WTC11 (cell line): Measurements from ENCODE around the gene CAMKMT. TPM values are rescaled to one million over a fixed set of nuclear protein-coding genes. Genes with fewer than 3 reads are reported as not detected.

Experiments
- ATAC-seq: fragments of 200-7000 bp; cut with Tn5 transposase; 2 replicates; pipeline ENCODE4 v1.10.0; 2021; ENCODE audit warnings: mild to moderate bottlenecking, moderate library complexity
- CTCF ChIA-PET: fragments of 300-600 bp; sonication (Branson Sonifier 250); formaldehyde crosslinking; loops from one replicate; lab custom pipeline; 2021; ENCODE audit warnings: antibody characterized with exemption; lab: Charles Lee
- POLR2A ChIA-PET: fragments of 350-600 bp; sonication (Branson Sonifier 250); formaldehyde crosslinking; loops from one replicate; lab custom pipeline; 2021; ENCODE audit warnings: antibody characterized with exemption; lab: Charles Lee
- DNase-seq: peaks from one replicate; pipeline ENCODE4 v3.0.0; 2021; ENCODE audit warnings: low spot score
- H3K27ac Mint-ChIP-seq: 2 replicates; pipeline ENCODE4 v1.8.0; 2021; ENCODE audit warnings: mixed read lengths
- H3K27me3 Mint-ChIP-seq: 2 replicates; pipeline ENCODE4 v1.8.0; 2021; ENCODE audit warnings: low read depth, mild to moderate bottlenecking, moderate library complexity, mixed read lengths
- H3K36me3 Mint-ChIP-seq: 2 replicates; pipeline ENCODE4 v1.8.0; 2021; ENCODE audit warnings: mixed read lengths
- H3K4me1 Mint-ChIP-seq: 2 replicates; pipeline ENCODE4 v1.8.0; 2022; ENCODE audit warnings: mixed read lengths
- H3K4me3 Mint-ChIP-seq: 2 replicates; pipeline ENCODE4 v1.8.0; 2021; ENCODE audit warnings: mild to moderate bottlenecking, moderate library complexity, mixed read lengths
- H3K9me3 Mint-ChIP-seq: 2 replicates; pipeline ENCODE4 v1.8.0; 2021; ENCODE audit warnings: mixed read lengths
- CREM ChIP-seq: sonication (generic); formaldehyde crosslinking; IDR thresholded peaks from 2 replicates; pipeline ENCODE4 v1.8.1; 2022; ENCODE audit warnings: mild to moderate bottlenecking, missing genetic modification reagents, moderate library complexity
- GRHL2 ChIP-seq: fragments of 250-450 bp; sonication (Bioruptor Pico); IDR thresholded peaks from 2 replicates; pipeline ENCODE4 v1.8.0; 2022; ENCODE audit warnings: mild to moderate bottlenecking, moderate library complexity; ENCODE audit not compliant: insufficient replicate concordance, severe bottlenecking
- GTF2I ChIP-seq: fragments of 250-450 bp; sonication (Bioruptor Pico); conservative IDR thresholded peaks from 2 replicates; pipeline ENCODE4 v1.4.0; 2021; ENCODE audit warnings: mild to moderate bottlenecking
- HMGA2 ChIP-seq: fragments of 250-450 bp; sonication (Bioruptor Pico); IDR thresholded peaks from 2 replicates; pipeline ENCODE4 v1.4.0; 2021; ENCODE audit warnings: mild to moderate bottlenecking, moderate library complexity
- IRF2 ChIP-seq: sonication (generic); formaldehyde crosslinking; IDR thresholded peaks from 2 replicates; pipeline ENCODE4 v1.8.0; 2022; ENCODE audit warnings: low read depth, missing genetic modification reagents, borderline replicate concordance
- JUN ChIP-seq: sonication (generic); formaldehyde crosslinking; IDR thresholded peaks from 2 replicates; pipeline ENCODE4 v1.8.0; 2023; ENCODE audit warnings: mild to moderate bottlenecking, missing genetic modification reagents
- NFYB ChIP-seq: sonication (generic); formaldehyde crosslinking; conservative IDR thresholded peaks from 2 replicates; pipeline ENCODE4 v1.8.0; 2022; ENCODE audit warnings: low read depth, missing genetic modification reagents
- NR2C2 ChIP-seq: sonication (generic); formaldehyde crosslinking; IDR thresholded peaks from 2 replicates; pipeline ENCODE4 v1.8.0; 2022; ENCODE audit warnings: mild to moderate bottlenecking, missing genetic modification reagents
- OVOL2 ChIP-seq: fragments of 250-450 bp; sonication (Bioruptor Pico); IDR thresholded peaks from 2 replicates; pipeline ENCODE4 v1.9.0; 2021; ENCODE audit warnings: mild to moderate bottlenecking, borderline replicate concordance
- PRRX2 ChIP-seq: fragments of 250-450 bp; sonication (Bioruptor Pico); IDR thresholded peaks from 2 replicates; pipeline ENCODE4 v1.8.0; 2021; ENCODE audit warnings: mild to moderate bottlenecking
- SP1 ChIP-seq: sonication (generic); formaldehyde crosslinking; conservative IDR thresholded peaks from 2 replicates; pipeline ENCODE4 v1.8.1; 2022; ENCODE audit warnings: missing genetic modification reagents
- TEAD1 ChIP-seq: sonication (generic); formaldehyde crosslinking; IDR thresholded peaks from 2 replicates; pipeline ENCODE4 v1.8.0; 2022; ENCODE audit warnings: mild to moderate bottlenecking, missing genetic modification reagents
- ZNF138 ChIP-seq: sonication (generic); formaldehyde crosslinking; conservative IDR thresholded peaks from 2 replicates; pipeline ENCODE4 v1.8.1; 2022; ENCODE audit warnings: mild to moderate bottlenecking, moderate library complexity, missing genetic modification reagents
- ZNF671 ChIP-seq: fragments of 250-450 bp; sonication (Bioruptor Pico); IDR thresholded peaks from 2 replicates; pipeline ENCODE4 v1.8.0; 2021; ENCODE audit warnings: mild to moderate bottlenecking
- total RNA-seq: library from RNA; stranded (reverse); gene quantifications from 3 replicates; pipeline ENCODE4 v1.2.3, GENCODE V29; 2021
- TF ChIP-seq, protein P1 (sequence below): sonication (generic); formaldehyde crosslinking; IDR thresholded peaks from 2 replicates; pipeline ENCODE4 v1.8.1; 2023; ENCODE audit warnings: mild to moderate bottlenecking, missing genetic modification reagents, borderline replicate concordance
- TF ChIP-seq, protein P2 (sequence below): sonication (generic); formaldehyde crosslinking; IDR thresholded peaks from 2 replicates; pipeline ENCODE4 v1.8.0; 2022; ENCODE audit warnings: mild to moderate bottlenecking, missing genetic modification reagents
- TF ChIP-seq, protein P3 (sequence below): fragments of 250-450 bp; sonication (Bioruptor Pico); IDR thresholded peaks from 2 replicates; pipeline ENCODE4 v1.8.0; 2021; ENCODE audit warnings: mild to moderate bottlenecking
- TF ChIP-seq, protein P4 (sequence below): sonication (generic); formaldehyde crosslinking; IDR thresholded peaks from 2 replicates; pipeline ENCODE4 v1.8.0; 2023; ENCODE audit warnings: missing genetic modification reagents
- TF ChIP-seq, protein P5 (sequence below): sonication (generic); formaldehyde crosslinking; IDR thresholded peaks from 2 replicates; pipeline ENCODE4 v1.8.1; 2023; ENCODE audit warnings: mild to moderate bottlenecking, missing genetic modification reagents, moderate library complexity
- TF ChIP-seq, protein P6 (sequence below): fragments of 250-450 bp; sonication (Bioruptor Pico); conservative IDR thresholded peaks from 2 replicates; pipeline ENCODE4 v1.9.0; 2021; ENCODE audit warnings: mild to moderate bottlenecking
- TF ChIP-seq, protein P7 (sequence below): sonication (generic); formaldehyde crosslinking; IDR thresholded peaks from 2 replicates; pipeline ENCODE4 v1.8.0; 2022; ENCODE audit warnings: mild to moderate bottlenecking, missing genetic modification reagents

Gene CAMKMT
- total RNA-seq, 1 experiment from 2014 or later, result 20.6 TPM

DNA sequence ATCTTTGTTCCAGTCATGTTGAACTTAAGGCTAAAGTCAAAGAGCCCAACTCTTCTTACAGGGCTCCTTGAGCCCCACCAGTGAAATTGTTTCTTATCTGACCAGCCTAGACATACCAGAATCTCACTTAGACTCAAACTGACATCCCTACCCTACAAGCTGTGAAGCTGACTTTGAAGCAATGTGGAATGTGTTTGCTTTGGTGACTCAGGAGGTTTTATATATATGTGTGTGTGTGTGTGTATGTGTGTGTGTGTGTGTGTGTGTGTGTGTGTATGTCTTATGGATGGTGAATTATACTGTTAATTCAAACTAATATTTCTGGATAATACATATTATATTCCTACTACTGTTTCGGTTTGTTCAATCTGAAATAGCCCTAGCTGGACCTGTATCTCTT is 67.3 kb downstream of the CAMKMT start:
- peaks cover 11% of the 10 kb centered on the region for H3K9me3 Mint-ChIP-seq
- POLR2A ChIA-PET, result interaction anchor here (0.7 kb wide), 1 partner anchor 28 kb away, joined by 4 read pairs; no protein-coding TSS in a partner anchor
- TF ChIP-seq, protein P1, sequence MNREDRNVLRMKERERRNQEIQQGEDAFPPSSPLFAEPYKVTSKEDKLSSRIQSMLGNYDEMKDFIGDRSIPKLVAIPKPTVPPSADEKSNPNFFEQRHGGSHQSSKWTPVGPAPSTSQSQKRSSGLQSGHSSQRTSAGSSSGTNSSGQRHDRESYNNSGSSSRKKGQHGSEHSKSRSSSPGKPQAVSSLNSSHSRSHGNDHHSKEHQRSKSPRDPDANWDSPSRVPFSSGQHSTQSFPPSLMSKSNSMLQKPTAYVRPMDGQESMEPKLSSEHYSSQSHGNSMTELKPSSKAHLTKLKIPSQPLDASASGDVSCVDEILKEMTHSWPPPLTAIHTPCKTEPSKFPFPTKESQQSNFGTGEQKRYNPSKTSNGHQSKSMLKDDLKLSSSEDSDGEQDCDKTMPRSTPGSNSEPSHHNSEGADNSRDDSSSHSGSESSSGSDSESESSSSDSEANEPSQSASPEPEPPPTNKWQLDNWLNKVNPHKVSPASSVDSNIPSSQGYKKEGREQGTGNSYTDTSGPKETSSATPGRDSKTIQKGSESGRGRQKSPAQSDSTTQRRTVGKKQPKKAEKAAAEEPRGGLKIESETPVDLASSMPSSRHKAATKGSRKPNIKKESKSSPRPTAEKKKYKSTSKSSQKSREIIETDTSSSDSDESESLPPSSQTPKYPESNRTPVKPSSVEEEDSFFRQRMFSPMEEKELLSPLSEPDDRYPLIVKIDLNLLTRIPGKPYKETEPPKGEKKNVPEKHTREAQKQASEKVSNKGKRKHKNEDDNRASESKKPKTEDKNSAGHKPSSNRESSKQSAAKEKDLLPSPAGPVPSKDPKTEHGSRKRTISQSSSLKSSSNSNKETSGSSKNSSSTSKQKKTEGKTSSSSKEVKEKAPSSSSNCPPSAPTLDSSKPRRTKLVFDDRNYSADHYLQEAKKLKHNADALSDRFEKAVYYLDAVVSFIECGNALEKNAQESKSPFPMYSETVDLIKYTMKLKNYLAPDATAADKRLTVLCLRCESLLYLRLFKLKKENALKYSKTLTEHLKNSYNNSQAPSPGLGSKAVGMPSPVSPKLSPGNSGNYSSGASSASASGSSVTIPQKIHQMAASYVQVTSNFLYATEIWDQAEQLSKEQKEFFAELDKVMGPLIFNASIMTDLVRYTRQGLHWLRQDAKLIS (CRISPR knock-in tag), result no peak
- TF ChIP-seq SP1 (no peak), CREM (CRISPR knock-in tag) (no peak), PRRX2 (no peak)
- TF ChIP-seq, all 79 proteins: peak for 0
- DNase-seq (no peak), ATAC-seq (no peak)
- Mint-ChIP-seq H3K4me3 (no peak overlapping the region), H3K36me3 (peaks cover 11% of the 10 kb centered on the region), H3K27ac (0 out of 2 replicates have a peak overlapping the region, but pooled peaks have one; percentile 59), H3K27me3 (no peaks in the 10 kb centered on the region), H3K4me1 (peaks cover 60% of the 10 kb centered on the region)
- CTCF ChIA-PET, result interaction anchor here (2.0 to 3.0 kb wide), 2 partner anchors 36 to 239 kb away, joined by 6 to 9 read pairs; no protein-coding TSS in a partner anchor

DNA sequence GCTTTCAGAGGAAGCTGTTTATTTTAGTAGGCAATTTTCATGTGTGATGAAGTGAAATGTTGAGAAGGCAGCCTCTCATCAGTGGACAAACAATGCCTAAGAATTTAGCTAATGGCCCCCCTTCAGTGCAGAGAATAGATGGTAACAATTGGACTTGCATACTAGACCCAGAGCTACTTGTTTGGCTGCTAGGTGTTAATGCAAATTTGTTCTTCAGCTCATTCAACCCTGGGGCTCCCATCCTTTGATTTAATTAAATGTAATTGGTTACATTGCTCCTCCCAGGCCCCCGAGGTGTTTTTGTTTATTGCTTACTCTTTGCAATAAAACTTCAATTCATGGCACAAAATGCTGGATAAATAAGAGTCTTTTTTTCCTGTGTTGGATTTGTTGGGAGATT is 68.6 kb downstream of the CAMKMT start:
- Mint-ChIP-seq H3K9me3 (peaks cover 11% of the 10 kb centered on the region), H3K36me3 (peaks cover 11% of the 10 kb centered on the region), H3K27me3 (no peaks in the 10 kb centered on the region), H3K4me1 (peaks cover 73% of the 10 kb centered on the region), H3K4me3 (peak overlapping the region; percentile 2), H3K27ac (peak overlapping the region; percentile 61)
- CTCF ChIA-PET, result interaction anchor here (0.6 to 3.0 kb wide), 6 partner anchors 11 to 526 kb away, joined by 3 to 9 read pairs (median 6); no protein-coding TSS in a partner anchor
- POLR2A ChIA-PET, result interaction anchor here (0.9 to 1.0 kb wide), 2 partner anchors 10 to 68 kb away, joined by 3 to 4 read pairs; partner anchors contain the start of gene CAMKMT
- ATAC-seq, result peak; percentile 87
- no peak for DNase-seq
- TF ChIP-seq, protein P2, sequence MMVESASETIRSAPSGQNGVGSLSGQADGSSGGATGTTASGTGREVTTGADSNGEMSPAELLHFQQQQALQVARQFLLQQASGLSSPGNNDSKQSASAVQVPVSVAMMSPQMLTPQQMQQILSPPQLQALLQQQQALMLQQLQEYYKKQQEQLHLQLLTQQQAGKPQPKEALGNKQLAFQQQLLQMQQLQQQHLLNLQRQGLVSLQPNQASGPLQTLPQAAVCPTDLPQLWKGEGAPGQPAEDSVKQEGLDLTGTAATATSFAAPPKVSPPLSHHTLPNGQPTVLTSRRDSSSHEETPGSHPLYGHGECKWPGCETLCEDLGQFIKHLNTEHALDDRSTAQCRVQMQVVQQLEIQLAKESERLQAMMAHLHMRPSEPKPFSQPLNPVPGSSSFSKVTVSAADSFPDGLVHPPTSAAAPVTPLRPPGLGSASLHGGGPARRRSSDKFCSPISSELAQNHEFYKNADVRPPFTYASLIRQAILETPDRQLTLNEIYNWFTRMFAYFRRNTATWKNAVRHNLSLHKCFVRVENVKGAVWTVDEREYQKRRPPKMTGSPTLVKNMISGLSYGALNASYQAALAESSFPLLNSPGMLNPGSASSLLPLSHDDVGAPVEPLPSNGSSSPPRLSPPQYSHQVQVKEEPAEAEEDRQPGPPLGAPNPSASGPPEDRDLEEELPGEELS (CRISPR knock-in tag), result peak; percentile 49; the same call in 1 of the 2 replicates
- TF ChIP-seq TEAD1 (CRISPR knock-in tag), result peak; percentile 61; the same call in 1 of the 2 replicates
- no peak for TF ChIP-seq ZNF671 (CRISPR knock-in tag)
- TF ChIP-seq, all 79 proteins: peak for 2

DNA sequence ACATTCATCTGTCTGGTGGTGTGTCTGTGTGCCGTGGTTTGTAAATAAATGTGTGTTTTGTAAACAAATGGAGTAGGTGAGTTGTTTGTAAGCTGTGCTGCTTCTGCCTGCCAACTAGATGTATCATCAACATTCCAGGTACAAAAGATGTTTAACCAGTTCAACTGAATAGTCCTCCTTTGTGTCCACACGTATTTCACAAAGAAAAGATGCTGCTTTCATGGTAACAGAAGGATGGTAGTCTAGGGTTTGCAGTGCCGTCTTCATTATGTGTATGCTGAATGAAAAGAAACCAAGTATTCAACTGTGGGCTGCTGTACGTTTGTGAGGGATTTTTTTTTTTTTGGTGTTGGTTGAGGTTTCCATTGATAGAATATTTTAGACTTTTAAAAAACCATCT is 72.1 kb downstream of the CAMKMT start:
- DNase-seq (no peak), ATAC-seq (no peak)
- Mint-ChIP-seq H3K27me3 (no peaks in the 10 kb centered on the region), H3K36me3 (no peaks in the 10 kb centered on the region), H3K4me1 (peaks cover 80% of the 10 kb centered on the region), H3K4me3 (no peak overlapping the region), H3K27ac (peak overlapping the region; percentile 86), H3K9me3 (no peaks in the 10 kb centered on the region)
- ChIA-PET CTCF (no interaction called here), POLR2A (no interaction called here)
- no peak for TF ChIP-seq GTF2I (CRISPR knock-in tag)
- TF ChIP-seq, protein P3, sequence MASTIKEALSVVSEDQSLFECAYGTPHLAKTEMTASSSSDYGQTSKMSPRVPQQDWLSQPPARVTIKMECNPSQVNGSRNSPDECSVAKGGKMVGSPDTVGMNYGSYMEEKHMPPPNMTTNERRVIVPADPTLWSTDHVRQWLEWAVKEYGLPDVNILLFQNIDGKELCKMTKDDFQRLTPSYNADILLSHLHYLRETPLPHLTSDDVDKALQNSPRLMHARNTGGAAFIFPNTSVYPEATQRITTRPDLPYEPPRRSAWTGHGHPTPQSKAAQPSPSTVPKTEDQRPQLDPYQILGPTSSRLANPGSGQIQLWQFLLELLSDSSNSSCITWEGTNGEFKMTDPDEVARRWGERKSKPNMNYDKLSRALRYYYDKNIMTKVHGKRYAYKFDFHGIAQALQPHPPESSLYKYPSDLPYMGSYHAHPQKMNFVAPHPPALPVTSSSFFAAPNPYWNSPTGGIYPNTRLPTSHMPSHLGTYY (CRISPR knock-in tag), result no peak
- TF ChIP-seq JUN (CRISPR knock-in tag), result no peak
- TF ChIP-seq, protein P4, sequence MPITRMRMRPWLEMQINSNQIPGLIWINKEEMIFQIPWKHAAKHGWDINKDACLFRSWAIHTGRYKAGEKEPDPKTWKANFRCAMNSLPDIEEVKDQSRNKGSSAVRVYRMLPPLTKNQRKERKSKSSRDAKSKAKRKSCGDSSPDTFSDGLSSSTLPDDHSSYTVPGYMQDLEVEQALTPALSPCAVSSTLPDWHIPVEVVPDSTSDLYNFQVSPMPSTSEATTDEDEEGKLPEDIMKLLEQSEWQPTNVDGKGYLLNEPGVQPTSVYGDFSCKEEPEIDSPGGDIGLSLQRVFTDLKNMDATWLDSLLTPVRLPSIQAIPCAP, result no peak
- TF ChIP-seq NFYB, result no peak
- TF ChIP-seq GRHL2 (CRISPR knock-in tag), result no peak
- TF ChIP-seq NR2C2, result no peak
- TF ChIP-seq, protein P5, sequence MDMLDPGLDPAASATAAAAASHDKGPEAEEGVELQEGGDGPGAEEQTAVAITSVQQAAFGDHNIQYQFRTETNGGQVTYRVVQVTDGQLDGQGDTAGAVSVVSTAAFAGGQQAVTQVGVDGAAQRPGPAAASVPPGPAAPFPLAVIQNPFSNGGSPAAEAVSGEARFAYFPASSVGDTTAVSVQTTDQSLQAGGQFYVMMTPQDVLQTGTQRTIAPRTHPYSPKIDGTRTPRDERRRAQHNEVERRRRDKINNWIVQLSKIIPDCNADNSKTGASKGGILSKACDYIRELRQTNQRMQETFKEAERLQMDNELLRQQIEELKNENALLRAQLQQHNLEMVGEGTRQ (CRISPR knock-in tag), result no peak
- TF ChIP-seq, protein P6, sequence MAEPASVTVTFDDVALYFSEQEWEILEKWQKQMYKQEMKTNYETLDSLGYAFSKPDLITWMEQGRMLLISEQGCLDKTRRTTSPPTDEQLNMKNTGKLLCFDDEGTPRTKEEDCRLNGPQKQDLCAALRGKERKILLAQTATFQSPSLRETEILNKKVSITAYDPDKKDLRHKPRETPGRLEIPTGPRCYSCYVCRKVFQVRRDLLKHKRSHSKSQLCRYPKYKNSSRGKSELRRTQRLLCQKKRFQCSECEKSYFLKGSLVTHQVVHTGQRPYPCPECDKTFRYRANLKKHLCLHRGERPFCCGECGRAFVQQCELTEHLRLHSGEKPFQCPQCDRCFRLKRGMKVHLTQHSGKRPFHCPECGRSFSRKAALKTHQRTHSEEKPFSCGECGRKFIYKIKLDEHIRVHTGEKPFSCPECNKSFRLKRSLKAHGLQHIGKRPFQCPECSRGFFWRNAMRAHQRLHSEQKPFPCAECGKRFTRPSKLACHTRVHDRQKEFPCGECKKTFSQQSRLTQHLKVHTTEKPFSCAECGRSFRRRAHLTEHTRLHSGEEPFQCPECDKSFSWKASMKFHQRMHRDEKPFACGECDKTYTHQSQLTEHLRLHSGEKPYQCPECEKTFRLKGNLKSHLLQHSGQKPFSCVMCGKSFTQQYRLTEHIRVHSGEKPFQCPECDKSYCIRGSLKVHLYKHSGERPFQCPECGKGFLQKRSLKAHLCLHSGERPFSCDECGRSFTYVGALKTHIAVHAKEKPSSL, result no peak
- no peak for TF ChIP-seq OVOL2 (CRISPR knock-in tag)
- no peak for TF ChIP-seq HMGA2 (CRISPR knock-in tag)
- TF ChIP-seq IRF2 (CRISPR knock-in tag), result no peak
- no peak for TF ChIP-seq ZNF138 (CRISPR knock-in tag)
- TF ChIP-seq, protein P7, sequence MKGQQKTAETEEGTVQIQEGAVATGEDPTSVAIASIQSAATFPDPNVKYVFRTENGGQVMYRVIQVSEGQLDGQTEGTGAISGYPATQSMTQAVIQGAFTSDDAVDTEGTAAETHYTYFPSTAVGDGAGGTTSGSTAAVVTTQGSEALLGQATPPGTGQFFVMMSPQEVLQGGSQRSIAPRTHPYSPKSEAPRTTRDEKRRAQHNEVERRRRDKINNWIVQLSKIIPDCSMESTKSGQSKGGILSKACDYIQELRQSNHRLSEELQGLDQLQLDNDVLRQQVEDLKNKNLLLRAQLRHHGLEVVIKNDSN (CRISPR knock-in tag), result no peak
